ENCODE data around the gene RNF207.

- no peak for TF ChIP-seq CTCF (IDR thresholded peaks at IDR 0.05; ENCODE audit: insufficient read depth, low read length)
- no peak for TF ChIP-seq POLR2AphosphoS5 (IDR thresholded peaks at IDR 0.05; ENCODE audit: low read depth)
- no peak for TF ChIP-seq GABPA (IDR thresholded peaks at IDR 0.05; ENCODE audit: low read depth)
- no peak for TF ChIP-seq SPI1 (IDR thresholded peaks at IDR 0.05; ENCODE audit: borderline replicate concordance, low read depth)
Measured at GRCh38 chr1:6177681-6178380, 28.1 kb upstream of the RNF207 start.
